ENCODE measurements around the gene UCK2. TPM values are rescaled to one million over a fixed set of nuclear protein-coding genes. Genes with fewer than 3 reads are reported as not detected.

The UCK2 gene
- total RNA-seq, 1 donor from 2014 or later, result 49.4 TPM

DNA sequence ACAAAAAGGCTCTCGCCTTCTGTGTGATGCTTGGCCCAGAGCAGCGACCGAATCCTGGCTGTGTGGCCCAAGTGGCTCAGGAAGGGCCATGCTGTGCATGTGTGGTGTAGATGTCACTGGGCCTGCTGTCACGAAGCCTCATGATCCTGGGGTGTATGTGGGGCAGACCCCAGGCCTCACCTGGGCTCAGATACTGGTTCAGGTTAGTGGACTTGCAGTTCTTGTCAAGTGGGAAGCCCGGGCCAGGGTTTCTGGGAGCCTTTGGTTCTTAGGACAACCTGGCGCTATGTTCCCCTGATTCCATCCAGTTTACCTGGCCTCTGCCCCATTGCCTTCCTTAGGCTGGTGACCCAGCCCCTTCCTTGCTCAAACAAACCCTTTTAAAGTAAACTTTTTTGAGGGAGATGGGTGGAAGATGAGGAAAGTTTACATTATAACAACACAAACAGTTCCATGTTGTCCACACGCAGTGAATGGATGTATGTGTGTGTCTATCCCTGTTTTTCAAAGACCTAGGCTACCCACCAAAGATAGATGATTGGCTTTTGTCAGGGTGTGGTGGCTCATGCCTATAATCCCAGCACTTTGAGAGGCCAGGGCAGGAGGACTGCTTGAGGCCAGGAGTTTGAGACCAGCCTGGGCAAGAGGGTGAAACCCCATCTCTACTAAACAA, 84.3 kb downstream of the UCK2 start:
- H3K27me3 ChIP-seq, result no peaks in the 10 kb centered on the region
- H3K27ac ChIP-seq, result no peak overlapping the region
- no peaks in the 10 kb centered on the region for H3K9me3 ChIP-seq
- peaks cover 10% of the 10 kb centered on the region for H3K4me1 ChIP-seq
- no peak for TF ChIP-seq POLR2A (IDR thresholded peaks at IDR 0.05)
- no peak for TF ChIP-seq CTCF (IDR thresholded peaks at IDR 0.05)
- no peak for TF ChIP-seq POLR2AphosphoS5 (IDR thresholded peaks at IDR 0.05; ENCODE audit: insufficient read depth in 1 of 2, low read depth in 1 of 2)
- no peak for DNase-seq (ENCODE audit: extremely low spot score in 2 of 2)
- intact Hi-C loops (cut with DNase I), result loop anchor here (10.0 kb wide), 2 partner anchors 197 to 517 kb away; no protein-coding TSS in a partner anchor
- no peak overlapping the region for H3K4me3 ChIP-seq
- H3K36me3 ChIP-seq, result peaks cover 0 to 18% of the 10 kb centered on the region in 2 donors

GRCh38 chr1:165912638-165913037, 85.2 kb downstream of the UCK2 start:
- intact Hi-C loops (cut with DNase I), result loop anchor here (10.0 kb wide), 2 partner anchors 198 to 518 kb away; no protein-coding TSS in a partner anchor
- Histone ChIP-seq H3K27me3 (no peaks in the 10 kb centered on the region), H3K9me3 (no peaks in the 10 kb centered on the region), H3K4me1 (peaks cover 10% of the 10 kb centered on the region), H3K4me3 (no peak overlapping the region), H3K27ac (no peak overlapping the region), H3K36me3 (peaks cover 0 to 13% of the 10 kb centered on the region in 2 donors)
- no peak for DNase-seq (ENCODE audit: extremely low spot score in 2 of 2)
- TF ChIP-seq CTCF (IDR thresholded peaks at IDR 0.05), result no peak
- no peak for TF ChIP-seq POLR2A (IDR thresholded peaks at IDR 0.05)
- no peak for TF ChIP-seq POLR2AphosphoS5 (IDR thresholded peaks at IDR 0.05; ENCODE audit: insufficient read depth in 1 of 2, low read depth in 1 of 2)

- H3K27me3 ChIP-seq, result no peaks in the 10 kb centered on the region
- H3K27ac ChIP-seq, result no peak overlapping the region
- no peaks in the 10 kb centered on the region for H3K9me3 ChIP-seq
- H3K4me1 ChIP-seq, result peaks cover 10% of the 10 kb centered on the region
- no peak for DNase-seq (ENCODE audit: extremely low spot score in 2 of 2)
- H3K4me3 ChIP-seq, result no peak overlapping the region
- no peak for TF ChIP-seq POLR2AphosphoS5 (IDR thresholded peaks at IDR 0.05; ENCODE audit: insufficient read depth in 1 of 2, low read depth in 1 of 2)
- TF ChIP-seq CTCF (IDR thresholded peaks at IDR 0.05), result peak; percentile 75 to 94 (median 92)
- no peaks in the 10 kb centered on the region for H3K36me3 ChIP-seq
- intact Hi-C loops (cut with DNase I), result loop anchor here (10.0 kb wide), 2 partner anchors 199 to 519 kb away; no protein-coding TSS in a partner anchor
Observed at GRCh38 chr1:165914136-165914798, 86.9 kb downstream of the UCK2 start.

DNA sequence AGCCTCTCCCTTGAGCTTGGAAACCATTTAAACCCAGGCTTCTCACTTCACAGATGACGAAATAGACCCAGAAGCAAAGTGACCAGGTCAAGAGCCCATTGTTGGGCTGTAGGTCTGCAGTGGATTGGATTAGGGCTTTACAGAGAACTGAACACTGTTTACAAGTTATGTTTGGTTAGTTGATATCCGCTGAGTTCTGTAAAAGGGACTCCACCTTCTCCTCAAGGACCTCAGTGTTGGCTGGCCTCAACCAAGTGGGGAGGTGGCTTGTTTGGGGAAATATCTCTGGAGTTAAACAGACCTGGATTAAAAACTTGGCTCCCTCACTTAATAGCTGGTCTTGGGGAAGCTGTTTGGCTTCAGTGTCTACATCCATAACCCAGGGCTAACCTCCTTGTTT, 88.1 kb downstream of the UCK2 start:
- no peak for DNase-seq (ENCODE audit: extremely low spot score in 2 of 2)
- TF ChIP-seq POLR2A (IDR thresholded peaks at IDR 0.05), result no peak
- TF ChIP-seq POLR2AphosphoS5 (IDR thresholded peaks at IDR 0.05; ENCODE audit: insufficient read depth in 1 of 2, low read depth in 1 of 2), result no peak
- no peak for TF ChIP-seq CTCF (IDR thresholded peaks at IDR 0.05)
- peaks cover 9% of the 10 kb centered on the region for H3K4me1 ChIP-seq
- intact Hi-C loops (cut with DNase I), result loop anchor here (5.0 to 10.0 kb wide), 3 partner anchors 201 to 521 kb away; no protein-coding TSS in a partner anchor
- H3K27ac ChIP-seq, result no peak overlapping the region
- no peak overlapping the region for H3K4me3 ChIP-seq
- H3K9me3 ChIP-seq, result no peaks in the 10 kb centered on the region
- no peaks in the 10 kb centered on the region for H3K36me3 ChIP-seq
- no peaks in the 10 kb centered on the region for H3K27me3 ChIP-seq
